Neural progenitor cell (in vitro differentiated cells): ENCODE measurements around the gene ST7. TPM values are rescaled to one million over a fixed set of nuclear protein-coding genes. Genes with fewer than 3 reads are reported as not detected.

Experiments
- DNase-seq: peaks from one replicate; pipeline ENCODE4 v3.0.0-alpha.2; 2016; ENCODE audit warnings: low spot score
- H2AFZ ChIP-seq: fragments of 200-600 bp; sonication (generic); replicated peaks from 2 replicates; pipeline ENCODE4 v1.6.1; 2016; ENCODE audit warnings: antibody characterized with exemption
- H3F3A ChIP-seq: fragments of 200-600 bp; sonication (generic); 2 replicates; pipeline ENCODE4 v1.6.1; 2016; ENCODE audit warnings: antibody characterized with exemption, low read depth
- H3K27ac ChIP-seq: fragments of 200-600 bp; sonication (generic); 2 replicates; pipeline ENCODE4 v1.5.1; 2016; ENCODE audit warnings: mild to moderate bottlenecking
- H3K27me3 ChIP-seq: fragments of 200-600 bp; sonication (generic); 2 replicates; pipeline ENCODE4 v1.6.1; 2016; ENCODE audit warnings: mild to moderate bottlenecking, moderate library complexity
- H3K36me3 ChIP-seq: fragments of 200-600 bp; sonication (generic); 2 replicates; pipeline ENCODE4 v1.5.1; 2016
- H3K4me1 ChIP-seq: fragments of 200-600 bp; sonication (generic); 2 replicates; pipeline ENCODE4 v1.6.1; 2016; ENCODE audit warnings: mixed run types
- H3K4me2 ChIP-seq: fragments of 200-600 bp; sonication (generic); 2 replicates; pipeline ENCODE4 v1.6.1; 2016
- H3K4me3 ChIP-seq: fragments of 200-600 bp; sonication (generic); 2 replicates; pipeline ENCODE4 v1.5.1; 2016
- H3K79me2 ChIP-seq: fragments of 200-600 bp; sonication (generic); 2 replicates; pipeline ENCODE4 v1.6.1; 2016; ENCODE audit warnings: low read depth
- H3K9ac ChIP-seq: fragments of 200-600 bp; sonication (generic); 2 replicates; pipeline ENCODE4 v1.6.1; 2016
- H3K9me3 ChIP-seq: fragments of 200-600 bp; sonication (generic); 2 replicates; pipeline ENCODE4 v1.5.1; 2016; ENCODE audit warnings: low read depth
- H4K20me1 ChIP-seq: fragments of 200-600 bp; sonication (generic); 2 replicates; pipeline ENCODE4 v1.6.1; 2016; ENCODE audit warnings: low read depth
- H3K27ac Mint-ChIP-seq: 3 replicates; pipeline ENCODE4 v1.8.0; 2021; ENCODE audit warnings: mixed read lengths
- H3K27me3 Mint-ChIP-seq: 2 replicates; pipeline ENCODE4 v1.8.0; 2022; ENCODE audit warnings: low read depth, mild to moderate bottlenecking, inconsistent platforms, moderate library complexity, mixed read lengths; ENCODE audit not compliant: insufficient read depth
- H3K36me3 Mint-ChIP-seq: 3 replicates; pipeline ENCODE4 v1.8.0; 2021; ENCODE audit warnings: mixed read lengths
- H3K4me1 Mint-ChIP-seq: 3 replicates; pipeline ENCODE4 v1.8.0; 2021; ENCODE audit warnings: mixed read lengths
- H3K4me3 Mint-ChIP-seq: 3 replicates; pipeline ENCODE4 v1.8.0; 2021; ENCODE audit warnings: mild to moderate bottlenecking, moderate library complexity, mixed read lengths
- H3K9me3 Mint-ChIP-seq: 3 replicates; pipeline ENCODE4 v1.8.0; 2020; ENCODE audit warnings: mixed read lengths
- CTCF ChIP-seq: fragments of 200-600 bp; sonication (generic); IDR thresholded peaks from 2 replicates; pipeline ENCODE4 v1.5.1; 2017; ENCODE audit warnings: antibody characterized with exemption, mild to moderate bottlenecking
- EZH2 ChIP-seq: fragments of 200-600 bp; sonication (generic); IDR thresholded peaks from 2 replicates; pipeline ENCODE4 v1.6.1; 2017; ENCODE audit warnings: antibody characterized with exemption, mild to moderate bottlenecking, moderate library complexity
- EZH2phosphoT487 ChIP-seq: fragments of 200-600 bp; sonication (generic); IDR thresholded peaks from 2 replicates; pipeline ENCODE4 v1.6.1; 2017; ENCODE audit warnings: antibody characterized with exemption
- total RNA-seq: library from RNA; depleted of rRNA; stranded (reverse); fragments of >200 nt; gene quantifications from 2 replicates; pipeline ENCODE4 v1.2.3, GENCODE V29; 2015; ENCODE audit warnings: low replicate concordance

ST7 gene
- total RNA-seq, 1 donor from 2014 or later, result 5.8 TPM

GRCh38 chr7:116984917-116985316 is 31.6 kb downstream of the ST7 start:
- no peaks in the 10 kb centered on the region for H3K36me3 Mint-ChIP-seq
- no peak overlapping the region for H3K27ac Mint-ChIP-seq
- no peak overlapping the region for H3K4me3 ChIP-seq
- TF ChIP-seq EZH2 (no peak), EZH2phosphoT487 (no peak), CTCF (peak; percentile 82)
- no peaks in the 10 kb centered on the region for H3F3A ChIP-seq
- no peak overlapping the region for H3K4me3 Mint-ChIP-seq
- no peaks in the 10 kb centered on the region for H3K4me1 ChIP-seq
- H3K27me3 ChIP-seq, result no peaks in the 10 kb centered on the region
- no peak overlapping the region for H3K4me2 ChIP-seq
- no peaks in the 10 kb centered on the region for H4K20me1 ChIP-seq
- H3K36me3 ChIP-seq, result no peaks in the 10 kb centered on the region
- no peaks in the 10 kb centered on the region for H3K4me1 Mint-ChIP-seq
- no peaks in the 10 kb centered on the region for H3K9me3 ChIP-seq
- DNase-seq, result peak; percentile 35
- H2AFZ ChIP-seq, result no peak overlapping the region
- no peaks in the 10 kb centered on the region for H3K27me3 Mint-ChIP-seq
- no peak overlapping the region for H3K9ac ChIP-seq
- H3K9me3 Mint-ChIP-seq, result no peaks in the 10 kb centered on the region
- H3K27ac ChIP-seq, result no peak overlapping the region
- H3K79me2 ChIP-seq, result no peaks in the 10 kb centered on the region

- no peak for DNase-seq
- Mint-ChIP-seq H3K4me3 (no peak overlapping the region), H3K4me1 (no peaks in the 10 kb centered on the region), H3K27ac (no peak overlapping the region), H3K36me3 (no peaks in the 10 kb centered on the region), H3K27me3 (no peaks in the 10 kb centered on the region), H3K9me3 (no peaks in the 10 kb centered on the region)
- no peaks in the 10 kb centered on the region for H3K9me3 ChIP-seq
- no peaks in the 10 kb centered on the region for H3K36me3 ChIP-seq
- no peak overlapping the region for H3K27ac ChIP-seq
- H2AFZ ChIP-seq, result no peak overlapping the region
- no peak overlapping the region for H3K4me2 ChIP-seq
- no peaks in the 10 kb centered on the region for H3K4me1 ChIP-seq
- no peak for TF ChIP-seq CTCF
- TF ChIP-seq EZH2, result no peak
- TF ChIP-seq EZH2phosphoT487, result no peak
- H3K79me2 ChIP-seq, result no peaks in the 10 kb centered on the region
- no peaks in the 10 kb centered on the region for H3F3A ChIP-seq
- no peak overlapping the region for H3K9ac ChIP-seq
- H3K4me3 ChIP-seq, result no peak overlapping the region
- H4K20me1 ChIP-seq, result no peaks in the 10 kb centered on the region
- H3K27me3 ChIP-seq, result no peaks in the 10 kb centered on the region
These were observed 32.3 kb downstream of the ST7 start for GRCh38 chr7:116985575-116985974.

GRCh38 chr7:116986611-116987565 is 33.6 kb downstream of the ST7 start:
- Mint-ChIP-seq H3K4me1 (no peaks in the 10 kb centered on the region), H3K27ac (no peak overlapping the region), H3K27me3 (peaks cover 3% of the 10 kb centered on the region), H3K36me3 (peaks cover 3% of the 10 kb centered on the region), H3K4me3 (no peak overlapping the region), H3K9me3 (peaks cover 6% of the 10 kb centered on the region)
- Histone ChIP-seq H4K20me1 (no peaks in the 10 kb centered on the region), H3K4me1 (no peaks in the 10 kb centered on the region), H3K9ac (no peak overlapping the region), H3K27me3 (no peaks in the 10 kb centered on the region), H3K9me3 (no peaks in the 10 kb centered on the region), H3K4me3 (no peak overlapping the region), H3K79me2 (no peaks in the 10 kb centered on the region), H3F3A (no peaks in the 10 kb centered on the region), H3K27ac (no peak overlapping the region), H3K36me3 (no peaks in the 10 kb centered on the region), H3K4me2 (no peak overlapping the region), H2AFZ (no peak overlapping the region)
- no peak for DNase-seq
- no peak for TF ChIP-seq EZH2phosphoT487
- no peak for TF ChIP-seq EZH2
- TF ChIP-seq CTCF, result no peak
